SK-N-SH (cell line): ENCODE results near the gene PXK. TPM values are rescaled to one million over a fixed set of nuclear protein-coding genes. Genes with fewer than 3 reads are reported as not detected.

Experiments used
- CTCF ChIA-PET: fragments of 300-600, 350-600 bp; formaldehyde crosslinking; extraction: SDS; loops from one replicate; lab custom pipeline; 2021; lab: Yijun Ruan, JAX
- POLR2A ChIA-PET: fragments of 350-600 bp; sonication (Branson Sonifier 250); formaldehyde crosslinking; extraction: SDS; loops from one replicate; lab custom pipeline; 2020; ENCODE audit warnings: antibody characterized with exemption, inconsistent platforms; lab: Yijun Ruan, JAX
- DNase-seq: peaks from one replicate; pipeline ENCODE4 v3.0.0; 2012
- H2AFZ ChIP-seq: fragments of 200-600 bp; sonication (generic); 2 replicates; pipeline ENCODE4 v1.8.1; 2016; ENCODE audit warnings: antibody characterized with exemption, mild to moderate bottlenecking, low read depth
- H3F3A ChIP-seq: fragments of 200-600 bp; sonication (generic); replicated peaks from 2 replicates; pipeline ENCODE3; 2016; ENCODE audit warnings: antibody characterized with exemption, mild to moderate bottlenecking; ENCODE audit not compliant: insufficient read depth
- H3K27ac ChIP-seq, 2 experiments: fragments of 200-500 bp in 1 of 2; fragments of 200-600 bp in 1 of 2; sonication (Bioruptor generic) in 1 of 2; sonication (generic), shearing (Covaris generic) in 1 of 2; 2 replicates each; pipeline versions ENCODE4 v1.5.1 to v1.6.1; 2014 to 2016; ENCODE audit warnings: low read depth in 2 of 2, inconsistent platforms in 1 of 2, low read length in 1 of 2, mild to moderate bottlenecking in 1 of 2, mixed read lengths in 1 of 2
- H3K27me3 ChIP-seq: fragments of 200-600 bp; sonication (generic), shearing (Covaris generic); 2 replicates; pipeline ENCODE4 v1.6.1; 2016; ENCODE audit warnings: mixed run types; ENCODE audit not compliant: insufficient read depth
- H3K36me3 ChIP-seq, 2 experiments: fragments of 200-500 bp in 1 of 2; fragments of 200-600 bp in 1 of 2; sonication (Bioruptor generic) in 1 of 2; sonication (generic) in 1 of 2; replicated peaks in 1 of 2; 2 replicates each; pipeline versions ENCODE3 to v1.5.1; 2014 to 2016; ENCODE audit warnings: low read length in 1 of 2, mild to moderate bottlenecking in 1 of 2; ENCODE audit not compliant: insufficient read depth in 2 of 2, control insufficient read depth in 1 of 2
- H3K4me1 ChIP-seq, 2 experiments: fragments of 200-500 bp in 1 of 2; fragments of 200-600 bp in 1 of 2; sonication (Bioruptor generic) in 1 of 2; sonication (generic), shearing (Covaris generic) in 1 of 2; 2 replicates each; pipeline versions ENCODE4 v1.5.1 to v1.6.1; 2014 to 2016; ENCODE audit warnings: low read depth in 1 of 2, low read length in 1 of 2, mixed run types in 1 of 2; ENCODE audit not compliant: insufficient read depth in 2 of 2, control insufficient read depth in 1 of 2
- H3K4me2 ChIP-seq: fragments of 200-600 bp; sonication (generic), shearing (Covaris generic); 2 replicates; pipeline ENCODE4 v1.6.1; 2017; ENCODE audit warnings: mixed run types
- H3K4me3 ChIP-seq, 2 experiments: fragments of 200-500 bp in 1 of 2; fragments of 200-600 bp in 1 of 2; sonication (Bioruptor generic) in 1 of 2; sonication (generic), shearing (Covaris generic) in 1 of 2; 2 replicates each; pipeline versions ENCODE4 v1.5.1 to v1.8.1; 2014 to 2016; ENCODE audit warnings: low read depth in 2 of 2, inconsistent platforms in 1 of 2, low read length in 1 of 2, mild to moderate bottlenecking in 1 of 2, mixed read lengths in 1 of 2, moderate library complexity in 1 of 2
- H3K79me2 ChIP-seq: fragments of 200-600 bp; sonication (generic); 2 replicates; pipeline ENCODE4 v1.8.1; 2017; ENCODE audit warnings: mild to moderate bottlenecking; ENCODE audit not compliant: insufficient read depth
- H3K9ac ChIP-seq: fragments of 200-600 bp; sonication (generic); 2 replicates; pipeline ENCODE4 v1.6.1; 2017; ENCODE audit warnings: mixed run types
- H3K9me2 ChIP-seq: fragments of 200-600 bp; sonication (generic); 2 replicates; pipeline ENCODE4 v1.6.1; 2017; ENCODE audit warnings: mixed run types
- H3K9me3 ChIP-seq: fragments of 200-600 bp; sonication (generic); 2 replicates; pipeline ENCODE4 v1.6.1; 2017; ENCODE audit warnings: mixed run types, mild to moderate bottlenecking, moderate library complexity
- H4K20me1 ChIP-seq: fragments of 200-600 bp; sonication (generic); 2 replicates; pipeline ENCODE4 v1.6.1; 2017; ENCODE audit warnings: mild to moderate bottlenecking, mixed run types; ENCODE audit not compliant: insufficient read depth
- CHD2 ChIP-seq: fragments of 150-350 bp; IDR thresholded peaks from 2 replicates; pipeline ENCODE4 v1.6.1; 2018; ENCODE audit warnings: low read length; ENCODE audit not compliant: partially characterized antibody
- ELF1 ChIP-seq: IDR thresholded peaks from 2 replicates; pipeline ENCODE4 v1.4.0; 2012
- EP300 ChIP-seq, 2 experiments: IDR thresholded peaks; 2 replicates each; pipeline versions ENCODE4 v1.4.0 to v1.6.1; 2012; ENCODE audit warnings: borderline replicate concordance in 1 of 2, low read depth in 1 of 2, low read length in 1 of 2
- EZH2phosphoT487 ChIP-seq: fragments of 200-600 bp; sonication (generic); IDR thresholded peaks from 2 replicates; pipeline ENCODE4 v1.6.1; 2017; ENCODE audit warnings: low read depth, mixed run types, mild to moderate bottlenecking, antibody characterized with exemption, moderate library complexity, borderline replicate concordance
- FOXJ3 ChIP-seq: sonication (generic); formaldehyde crosslinking; IDR thresholded peaks from 2 replicates; pipeline ENCODE4 v1.5.1; 2020; ENCODE audit warnings: mild to moderate bottlenecking, missing genetic modification reagents
- FOXM1 ChIP-seq: IDR thresholded peaks from 2 replicates; pipeline ENCODE4 v1.4.0; 2012; ENCODE audit warnings: low read depth, mild to moderate bottlenecking
- GABPA ChIP-seq: IDR thresholded peaks from 2 replicates; pipeline ENCODE4 v1.4.0; 2012; ENCODE audit warnings: low read depth, mild to moderate bottlenecking
- GATA2 ChIP-seq: sonication (generic); formaldehyde crosslinking; IDR thresholded peaks from 2 replicates; pipeline ENCODE4 v1.5.0; 2020; ENCODE audit warnings: mild to moderate bottlenecking, missing genetic modification reagents
- JUND ChIP-seq: IDR thresholded peaks from 2 replicates; pipeline ENCODE4 v1.4.0; 2012
- MEF2A ChIP-seq: IDR thresholded peaks from 2 replicates; pipeline ENCODE4 v1.4.0; 2012; ENCODE audit warnings: low read depth, borderline replicate concordance
- MXI1 ChIP-seq: IDR thresholded peaks from 2 replicates; pipeline ENCODE4 v1.6.1; 2012; ENCODE audit warnings: mild to moderate bottlenecking, low read depth, low read length, improper control_type of control experiment
- NFIC ChIP-seq: IDR thresholded peaks from 2 replicates; pipeline ENCODE4 v1.4.0; 2012; ENCODE audit warnings: borderline replicate concordance
- PBX3 ChIP-seq: IDR thresholded peaks from 2 replicates; pipeline ENCODE4; 2012
- SIN3A ChIP-seq: IDR thresholded peaks from 2 replicates; pipeline ENCODE4 v1.6.1; 2012; ENCODE audit warnings: low read depth, mild to moderate bottlenecking, low read length, moderate library complexity, borderline replicate concordance
- SMC3 ChIP-seq: IDR thresholded peaks from 2 replicates; pipeline ENCODE4 v1.6.1; 2012; ENCODE audit warnings: low read depth, low read length, improper control_type of control experiment
- TAF1 ChIP-seq: IDR thresholded peaks from 2 replicates; pipeline ENCODE4 v1.6.1; 2012; ENCODE audit warnings: low read depth, mild to moderate bottlenecking, low read length, moderate library complexity, borderline replicate concordance
- TCF12 ChIP-seq: IDR thresholded peaks from 2 replicates; pipeline ENCODE4 v1.4.0; 2012
- WGBS: methylation state at CpG from one replicate; pipeline ENCODE4 v1.1.6; 2017; ENCODE audit warnings: low lambda C conversion rate; 5-methylcytosine and 5-hydroxymethylcytosine counted together
- polyA plus RNA-seq, 3 experiments: library from polyadenylated mRNA; depleted of rRNA; stranded (reverse); fragments of >200 nt; gene quantifications; 2 replicates each; pipeline ENCODE4 v1.2.3, GENCODE V29; 2012
- TF ChIP-seq, protein P1 (sequence below): IDR thresholded peaks from 2 replicates; pipeline ENCODE4 v1.4.0; 2012; ENCODE audit warnings: low read depth, borderline replicate concordance
- TF ChIP-seq, protein P2 (sequence below): IDR thresholded peaks from 2 replicates; pipeline ENCODE4 v1.6.1; 2012; ENCODE audit warnings: mild to moderate bottlenecking, low read depth, low read length, moderate library complexity

PXK gene
- polyA plus RNA-seq, 1 of the 3 experiments (the other 2 are of a cell fraction): 8.4 TPM

DNA sequence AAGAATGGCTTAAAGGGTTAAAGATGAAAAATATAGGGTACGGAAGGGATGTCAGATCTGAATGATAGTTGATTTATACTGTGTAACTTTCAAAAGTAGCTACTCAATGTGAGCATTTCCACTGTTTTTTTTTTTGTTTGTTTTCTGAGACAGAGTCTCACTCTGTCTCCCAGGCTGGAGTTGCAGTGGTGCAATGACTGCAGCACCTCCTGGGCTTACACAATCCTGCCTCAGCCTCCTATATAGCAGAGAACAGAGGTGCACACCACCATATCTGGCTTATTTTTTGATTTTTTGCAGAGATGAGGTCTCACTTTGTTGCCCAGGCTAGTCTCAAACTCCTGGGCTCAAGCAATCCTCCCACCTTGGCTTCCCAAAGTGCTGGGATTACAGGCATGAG, 9.9 kb upstream of the PXK start:
- CTCF ChIA-PET: interaction anchor here (1.2 to 3.0 kb wide), 5 partner anchors 15 to 106 kb away, joined by 3 to 25 read pairs (median 6); partner anchors contain the start of genes HTD2 and RPP14
- H3K9me3 ChIP-seq: no peaks in the 10 kb centered on the region
- POLR2A ChIA-PET: interaction anchor here (0.6 kb wide), 1 partner anchor 82 kb away, joined by 4 read pairs; no protein-coding TSS in a partner anchor
- no peak for DNase-seq
- no peak overlapping the region for H2AFZ ChIP-seq
- H3K27ac ChIP-seq: no peak overlapping the region
- TF ChIP-seq MXI1: no peak
- no peak for TF ChIP-seq NFIC
- TF ChIP-seq GABPA: no peak
- peaks cover 16% of the 10 kb centered on the region in 2 experiments for H3K36me3 ChIP-seq
- no peaks in the 10 kb centered on the region for H4K20me1 ChIP-seq
- 82% methylated on average over 1 of the region's 1 CpG for WGBS
- H3K4me1 ChIP-seq: peaks cover 0 to 8% of the 10 kb centered on the region in 2 experiments; a peak in 1 of 4 replicates
- H3K9ac ChIP-seq: no peak overlapping the region
- no peaks in the 10 kb centered on the region for H3K79me2 ChIP-seq
- peaks cover 22% of the 10 kb centered on the region for H3F3A ChIP-seq
- no peak overlapping the region for H3K4me2 ChIP-seq
- no peaks in the 10 kb centered on the region for H3K9me2 ChIP-seq
- H3K27me3 ChIP-seq: no peaks in the 10 kb centered on the region
- no peak overlapping the region for H3K4me3 ChIP-seq

DNA sequence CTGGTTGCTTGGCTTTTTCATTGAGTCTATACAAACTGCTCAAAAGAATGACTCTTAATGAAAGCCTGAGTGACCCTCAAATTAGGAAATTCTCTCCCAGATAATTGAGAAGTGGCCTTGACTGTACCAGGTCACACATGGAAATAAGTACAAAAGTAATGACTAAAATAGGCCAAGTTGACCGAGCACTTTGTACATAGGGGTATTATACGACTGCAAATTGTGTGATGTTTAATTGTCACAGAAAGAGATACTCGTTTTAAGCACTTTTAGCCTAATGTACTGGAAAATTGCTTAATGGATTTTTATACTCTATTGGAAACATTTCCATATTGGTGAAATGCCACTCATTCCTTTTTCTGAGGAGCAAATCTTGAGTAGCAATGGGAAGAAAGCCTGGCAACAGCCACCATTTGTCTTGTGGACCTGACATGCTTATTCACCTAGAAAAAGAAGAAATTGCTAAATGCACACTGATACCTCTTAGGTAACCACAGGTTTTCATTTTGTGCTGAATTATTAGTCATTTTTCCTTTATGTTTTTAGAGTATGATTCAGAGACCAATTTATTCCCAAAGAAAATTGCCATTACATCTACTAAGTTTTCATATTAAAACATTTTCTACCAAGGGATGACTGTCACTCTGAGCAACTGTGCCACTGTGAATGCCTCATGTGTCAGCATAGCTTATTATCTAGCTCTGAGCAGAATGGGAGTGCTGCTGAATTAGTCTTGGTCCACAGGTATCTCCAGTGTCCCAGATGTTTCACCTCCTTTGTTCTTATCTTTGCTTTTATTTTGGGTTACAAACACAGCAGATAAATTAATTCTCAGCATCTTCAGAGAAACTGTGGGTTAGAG, 8.9 kb upstream of the PXK start:
- Histone ChIP-seq H3K4me1 (peaks cover 0 to 8% of the 10 kb centered on the region in 2 experiments; a peak in 1 of 4 replicates), H3K27ac (peak overlapping the region in 1 of 2 experiments; percentile 3; a peak in 1 of 4 replicates), H3K4me2 (no peak overlapping the region), H4K20me1 (no peaks in the 10 kb centered on the region), H3K4me3 (no peak overlapping the region), H3K9ac (no peak overlapping the region), H3K36me3 (peaks cover 6 to 11% of the 10 kb centered on the region in 2 experiments), H3K79me2 (no peaks in the 10 kb centered on the region), H2AFZ (no peak overlapping the region), H3K27me3 (no peaks in the 10 kb centered on the region), H3F3A (peaks cover 19% of the 10 kb centered on the region), H3K9me3 (no peaks in the 10 kb centered on the region)
- DNase-seq: no peak
- POLR2A ChIA-PET: no interaction called here
- WGBS: 80% methylated on average over 3 of the region's 3 CpGs
- TF ChIP-seq JUND: no peak
- TF ChIP-seq, protein P1, sequence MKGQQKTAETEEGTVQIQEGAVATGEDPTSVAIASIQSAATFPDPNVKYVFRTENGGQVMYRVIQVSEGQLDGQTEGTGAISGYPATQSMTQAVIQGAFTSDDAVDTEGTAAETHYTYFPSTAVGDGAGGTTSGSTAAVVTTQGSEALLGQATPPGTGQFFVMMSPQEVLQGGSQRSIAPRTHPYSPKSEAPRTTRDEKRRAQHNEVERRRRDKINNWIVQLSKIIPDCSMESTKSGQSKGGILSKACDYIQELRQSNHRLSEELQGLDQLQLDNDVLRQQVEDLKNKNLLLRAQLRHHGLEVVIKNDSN: no peak
- TF ChIP-seq GATA2 (CRISPR knock-in tag): no peak
- TF ChIP-seq FOXJ3 (CRISPR knock-in tag): no peak
- no peak for TF ChIP-seq FOXM1
- TF ChIP-seq TCF12: no peak
- TF ChIP-seq NFIC: no peak
- TF ChIP-seq PBX3: no peak
- TF ChIP-seq ELF1: no peak
- TF ChIP-seq TAF1: no peak
- TF ChIP-seq, protein P2, sequence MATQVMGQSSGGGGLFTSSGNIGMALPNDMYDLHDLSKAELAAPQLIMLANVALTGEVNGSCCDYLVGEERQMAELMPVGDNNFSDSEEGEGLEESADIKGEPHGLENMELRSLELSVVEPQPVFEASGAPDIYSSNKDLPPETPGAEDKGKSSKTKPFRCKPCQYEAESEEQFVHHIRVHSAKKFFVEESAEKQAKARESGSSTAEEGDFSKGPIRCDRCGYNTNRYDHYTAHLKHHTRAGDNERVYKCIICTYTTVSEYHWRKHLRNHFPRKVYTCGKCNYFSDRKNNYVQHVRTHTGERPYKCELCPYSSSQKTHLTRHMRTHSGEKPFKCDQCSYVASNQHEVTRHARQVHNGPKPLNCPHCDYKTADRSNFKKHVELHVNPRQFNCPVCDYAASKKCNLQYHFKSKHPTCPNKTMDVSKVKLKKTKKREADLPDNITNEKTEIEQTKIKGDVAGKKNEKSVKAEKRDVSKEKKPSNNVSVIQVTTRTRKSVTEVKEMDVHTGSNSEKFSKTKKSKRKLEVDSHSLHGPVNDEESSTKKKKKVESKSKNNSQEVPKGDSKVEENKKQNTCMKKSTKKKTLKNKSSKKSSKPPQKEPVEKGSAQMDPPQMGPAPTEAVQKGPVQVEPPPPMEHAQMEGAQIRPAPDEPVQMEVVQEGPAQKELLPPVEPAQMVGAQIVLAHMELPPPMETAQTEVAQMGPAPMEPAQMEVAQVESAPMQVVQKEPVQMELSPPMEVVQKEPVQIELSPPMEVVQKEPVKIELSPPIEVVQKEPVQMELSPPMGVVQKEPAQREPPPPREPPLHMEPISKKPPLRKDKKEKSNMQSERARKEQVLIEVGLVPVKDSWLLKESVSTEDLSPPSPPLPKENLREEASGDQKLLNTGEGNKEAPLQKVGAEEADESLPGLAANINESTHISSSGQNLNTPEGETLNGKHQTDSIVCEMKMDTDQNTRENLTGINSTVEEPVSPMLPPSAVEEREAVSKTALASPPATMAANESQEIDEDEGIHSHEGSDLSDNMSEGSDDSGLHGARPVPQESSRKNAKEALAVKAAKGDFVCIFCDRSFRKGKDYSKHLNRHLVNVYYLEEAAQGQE: no peak
- TF ChIP-seq EZH2phosphoT487: no peak
- TF ChIP-seq CHD2: no peak
- TF ChIP-seq SIN3A: no peak
- no peak for TF ChIP-seq MEF2A
- TF ChIP-seq SMC3: no peak
- no peak for TF ChIP-seq EP300 (IDR thresholded peaks at IDR 0.05; ENCODE audit: borderline replicate concordance in 1 of 2, low read depth in 1 of 2, low read length in 1 of 2)
- TF ChIP-seq, all 33 proteins: peak for 0
- CTCF ChIA-PET: interaction anchor here (0.8 to 2.0 kb wide), 3 partner anchors 16 to 306 kb away, joined by 3 to 7 read pairs (median 5); no protein-coding TSS in a partner anchor
- H3K9me2 ChIP-seq: no peaks in the 10 kb centered on the region
